ENCODE measurements around the gene PLD2. TPM values are rescaled to one million over a fixed set of nuclear protein-coding genes. Genes with fewer than 3 reads are reported as not detected.

Gene PLD2
- total and polyA plus RNA-seq, 10 of the 15 experiments (the other 5 are each of a cell fraction or from before 2014, with no cell fraction given), result 0.71 to 16.5 (median 7.0) TPM

DNA sequence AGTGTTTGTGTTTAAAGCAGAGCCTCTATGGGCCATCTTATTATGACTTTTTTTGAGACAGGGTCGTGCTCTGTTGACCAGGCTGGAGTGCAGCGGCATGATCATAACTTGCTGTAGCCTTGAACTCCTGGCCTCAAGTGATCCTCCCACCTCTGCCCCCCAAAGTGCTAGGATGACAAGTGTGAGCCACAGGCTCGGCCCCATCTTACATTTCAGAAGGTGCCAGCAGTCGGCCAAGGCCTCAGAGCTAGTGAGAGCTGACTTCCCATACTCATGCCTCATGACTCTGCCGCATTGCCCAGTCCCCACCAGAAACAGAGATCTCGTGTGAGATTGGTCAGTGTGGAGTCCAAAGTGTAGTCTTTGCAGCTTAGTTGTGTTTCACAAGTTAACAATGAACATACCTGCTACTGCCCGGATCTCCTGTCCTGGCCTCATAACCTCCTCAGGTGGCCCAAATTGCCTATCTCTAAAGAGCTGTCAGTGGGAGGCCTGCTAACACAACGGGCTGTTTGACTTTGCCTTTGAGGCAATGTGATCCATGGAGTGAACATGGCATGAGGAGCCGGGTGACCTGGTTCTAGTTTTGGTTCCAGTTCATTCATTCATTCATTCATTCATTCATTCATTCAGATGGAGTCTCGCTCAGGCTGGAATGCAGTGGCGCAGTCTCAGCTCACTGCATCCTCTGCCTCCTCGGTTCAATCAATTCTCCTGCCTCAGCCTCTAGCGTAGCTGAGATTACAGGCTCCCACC is 39.9 kb downstream of the PLD2 start:
- Histone ChIP-seq H2AFZ (ENCODE audit: control insufficient read depth, low read depth, low read length) (no peak overlapping the region), H3K36me3 (ENCODE audit: control insufficient read depth in 2 of 2, insufficient read depth in 2 of 2, low read length in 1 of 2) (no peaks in the 10 kb centered on the region; a peak in 2 of 4 replicates), H3K79me2 (ENCODE audit: control insufficient read depth, insufficient read depth, low read length) (peaks cover 5% of the 10 kb centered on the region), H3K27ac (ENCODE audit: control insufficient read depth, insufficient read depth) (no peak overlapping the region), H3K9me3 (replicated peaks; ENCODE audit: control insufficient read depth, insufficient read depth, low read length) (no peaks in the 10 kb centered on the region), H3K4me1 (ENCODE audit: control insufficient read depth, insufficient read depth, low read length) (no peaks in the 10 kb centered on the region), H3K27me3 (replicated peaks in 1 of 2; ENCODE audit: control insufficient read depth in 2 of 2, insufficient read depth in 2 of 2, low read length in 1 of 2) (no peaks in the 10 kb centered on the region), H3K9ac (ENCODE audit: control insufficient read depth, insufficient read depth, low read length) (no peak overlapping the region), H3K4me3 (no peak overlapping the region), H4K20me1 (ENCODE audit: control insufficient read depth, insufficient read depth) (peaks cover 9% of the 10 kb centered on the region), H3K4me2 (ENCODE audit: control insufficient read depth, insufficient read depth) (no peak overlapping the region)
- BruUV-seq (replicated peaks), result no TSS peak
- ChIA-PET SMC1A (ENCODE audit: uncharacterized antibody, unreplicated experiment) (no interaction called here), CTCF (no interaction called here), RAD21 (ENCODE audit: unreplicated experiment) (no interaction called here), POLR2A (no interaction called here)
- DNase-seq (ENCODE audit: low read depth, low spot score) (no peak), ATAC-seq (no peak), FAIRE-seq (no peak)
- intact Hi-C loops (cut with micrococcal nuclease; ENCODE audit: unreplicated experiment) (no loop called here), in situ Hi-C loops (cut with MboI) (no loop called here)
- WGBS (ENCODE audit: insufficient coverage, insufficient replicate concordance, low lambda C conversion rate, missing lambda C conversion rate), result 82% methylated on average over 13 of the region's 13 CpGs
- peak; percentile 90 for TF ChIP-seq ZNF24 (IDR thresholded peaks at IDR 0.05)
- no peak for TF ChIP-seq POLR2AphosphoS5 (IDR thresholded peaks at IDR 0.05; ENCODE audit: low read length)
- TF ChIP-seq TAF1 (IDR thresholded peaks at IDR 0.05; ENCODE audit: borderline replicate concordance, low read depth, low read length), result no peak
- no peak for TF ChIP-seq RBBP5 (conservative IDR thresholded peaks at IDR 0.05)

DNA sequence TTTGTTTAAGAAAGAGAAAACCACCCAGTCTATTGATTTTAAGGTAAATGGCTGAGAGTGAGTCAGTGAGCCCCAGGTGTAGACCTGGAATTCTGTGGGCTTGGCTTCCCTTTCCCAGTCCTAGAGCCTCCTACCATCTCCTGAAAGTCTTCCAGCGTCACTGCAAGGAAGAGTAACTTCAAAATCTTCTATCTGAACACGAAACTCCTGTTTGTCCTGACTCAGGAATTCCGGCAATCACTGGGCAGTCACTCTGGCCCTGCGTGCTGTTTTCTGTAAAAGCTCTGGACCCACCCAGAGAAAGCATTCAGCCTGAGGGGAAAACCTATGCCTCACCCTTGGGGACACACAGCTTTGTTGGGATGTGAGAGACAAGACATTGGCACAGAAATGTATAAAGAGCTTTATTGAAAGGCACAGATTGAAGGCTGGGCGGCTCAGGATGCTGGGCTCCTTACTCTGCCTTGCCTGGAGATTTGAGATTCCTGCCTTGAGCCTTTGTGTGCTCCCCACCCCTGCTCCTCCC is 42.1 kb downstream of the PLD2 start:
- no peaks in the 10 kb centered on the region for H3K9me3 ChIP-seq (replicated peaks; ENCODE audit: control insufficient read depth, insufficient read depth, low read length)
- no peaks in the 10 kb centered on the region for H3K4me1 ChIP-seq (ENCODE audit: control insufficient read depth, insufficient read depth, low read length)
- FAIRE-seq, result no peak
- SMC1A ChIA-PET (ENCODE audit: uncharacterized antibody, unreplicated experiment), result interaction anchor here (2.0 kb wide), 1 partner anchor 14 kb away, joined by 4 read pairs; no protein-coding TSS in a partner anchor
- ATAC-seq, result no peak
- no peak overlapping the region for H3K27ac ChIP-seq (ENCODE audit: control insufficient read depth, insufficient read depth)
- CTCF ChIA-PET, result no interaction called here
- RAD21 ChIA-PET (ENCODE audit: unreplicated experiment), result no interaction called here
- in situ Hi-C loops (cut with MboI) (no loop called here), intact Hi-C loops (cut with micrococcal nuclease; ENCODE audit: unreplicated experiment) (no loop called here)
- H3K79me2 ChIP-seq (ENCODE audit: control insufficient read depth, insufficient read depth, low read length), result peaks cover 2% of the 10 kb centered on the region
- H3K9ac ChIP-seq (ENCODE audit: control insufficient read depth, insufficient read depth, low read length), result no peak overlapping the region
- H3K4me2 ChIP-seq (ENCODE audit: control insufficient read depth, insufficient read depth), result no peak overlapping the region
- WGBS (ENCODE audit: insufficient coverage, insufficient replicate concordance, low lambda C conversion rate, missing lambda C conversion rate), result 64% methylated on average over 5 of the region's 5 CpGs
- DNase-seq (ENCODE audit: low read depth, low spot score), result no peak
- H3K27me3 ChIP-seq (replicated peaks in 1 of 2; ENCODE audit: control insufficient read depth in 2 of 2, insufficient read depth in 2 of 2, low read length in 1 of 2), result no peaks in the 10 kb centered on the region
- no peak overlapping the region for H3K4me3 ChIP-seq
- TF ChIP-seq CBX5 (IDR thresholded peaks at IDR 0.05; ENCODE audit: low read depth), result no peak
- no peak overlapping the region for H2AFZ ChIP-seq (ENCODE audit: control insufficient read depth, low read depth, low read length)
- no peaks in the 10 kb centered on the region; a peak in 3 of 4 replicates for H3K36me3 ChIP-seq (ENCODE audit: control insufficient read depth in 2 of 2, insufficient read depth in 2 of 2, low read length in 1 of 2)
- H4K20me1 ChIP-seq (ENCODE audit: control insufficient read depth, insufficient read depth), result peaks cover 9% of the 10 kb centered on the region
- BruUV-seq (replicated peaks), result no TSS peak
- POLR2A ChIA-PET, result interaction anchor here (0.5 kb wide), 1 partner anchor 258 kb away, joined by 7 read pairs; no protein-coding TSS in a partner anchor
